Activated CD4-positive, alpha-beta T cell treated with anti-CD3 and anti-CD28 coated beads, Interleukin-2, amount 10 ng/mL, durations not matched to agents 24 days and 14 days (primary cell): ENCODE measurements around the gene APOE. TPM values are rescaled to one million over a fixed set of nuclear protein-coding genes. Genes with fewer than 3 reads are reported as not detected.

ENCODE experiments used
- DNase-seq: peaks from one replicate; pipeline ENCODE4 v3.0.0; 2022
- H3K27ac Mint-ChIP-seq: one replicate; pipeline ENCODE4 v1.8.0; 2022; ENCODE audit warnings: mild to moderate bottlenecking, mixed read lengths
- H3K27me3 Mint-ChIP-seq: one replicate; pipeline ENCODE4 v1.8.0; 2022; ENCODE audit warnings: mixed read lengths
- H3K36me3 Mint-ChIP-seq: one replicate; pipeline ENCODE4 v1.8.0; 2022; ENCODE audit warnings: low read depth, mild to moderate bottlenecking, mixed read lengths
- H3K4me1 Mint-ChIP-seq: one replicate; pipeline ENCODE4 v1.8.0; 2021; ENCODE audit warnings: mixed read lengths
- H3K4me3 Mint-ChIP-seq: one replicate; pipeline ENCODE4 v1.8.0; 2022; ENCODE audit warnings: mild to moderate bottlenecking, moderate library complexity, mixed read lengths
- H3K9me3 Mint-ChIP-seq: one replicate; pipeline ENCODE4 v1.8.0; 2021; ENCODE audit warnings: mixed read lengths
- intact Hi-C: fragments of 100-400 bp; cut with micrococcal nuclease; formaldehyde crosslinking; loops from one replicate; pipeline ENCODE4 v1.15.1; 2023
- total RNA-seq: library from RNA; stranded (reverse); gene quantifications from 2 replicates; pipeline ENCODE4 v1.2.3, GENCODE V29; 2022

The APOE gene
- total RNA-seq, 1 donor from 2014 or later = 1.1 TPM

DNA sequence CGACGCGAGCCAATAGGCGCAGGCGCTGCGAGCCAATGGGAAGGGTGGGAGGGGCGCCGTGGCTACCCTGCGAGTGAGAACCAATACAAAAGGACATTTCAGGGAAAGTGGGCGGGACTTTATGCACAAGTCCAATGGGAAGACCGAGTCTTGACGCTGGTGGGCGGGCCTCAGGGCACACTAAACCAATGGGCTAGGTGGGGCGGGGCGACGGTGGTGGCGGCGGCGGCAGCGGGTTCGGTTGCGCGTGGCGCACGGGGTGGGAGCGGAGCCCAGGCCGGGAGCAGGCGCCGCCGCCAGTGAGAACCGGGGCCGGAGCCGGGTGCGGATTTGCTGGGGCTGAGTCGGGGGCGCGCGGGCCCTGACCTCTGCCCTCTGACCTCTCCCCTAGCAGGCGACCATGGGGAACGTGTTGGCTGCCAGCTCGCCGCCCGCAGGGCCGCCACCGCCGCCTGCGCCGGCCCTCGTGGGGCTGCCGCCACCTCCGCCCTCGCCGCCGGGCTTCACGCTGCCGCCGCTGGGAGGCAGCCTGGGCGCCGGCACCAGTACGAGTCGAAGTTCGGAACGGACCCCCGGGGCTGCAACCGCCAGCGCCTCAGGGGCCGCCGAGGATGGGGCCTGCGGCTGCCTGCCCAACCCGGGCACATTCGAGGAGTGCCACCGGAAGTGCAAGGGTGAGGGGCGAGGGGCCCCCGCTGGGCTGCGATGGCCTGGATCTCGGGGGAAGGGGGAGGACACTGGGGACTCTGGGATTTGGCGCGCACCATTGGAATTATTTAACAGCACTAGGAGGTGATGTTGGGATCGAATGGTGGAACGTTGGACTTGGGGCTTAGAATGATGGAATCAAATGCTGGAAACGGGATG, 14.3 kb upstream of the APOE start, which contains the start of gene TOMM40:
TSS of gene TOMM40 (plus strand) at position 239 of the 867 bp plus-strand sequence. CDS start at position 401, 162 bp downstream.
- no peak for DNase-seq
- H3K9me3 Mint-ChIP-seq = peaks cover 4% of the 10 kb centered on the region
- peak within 1 kb of the TSS; percentile 97 for H3K27ac Mint-ChIP-seq
- H3K4me1 Mint-ChIP-seq = peaks cover 25% of the 10 kb centered on the region
- peak within 1 kb of the TSS; percentile 94 for H3K4me3 Mint-ChIP-seq
- intact Hi-C loops = loop anchor here (2.0 kb wide), 3 partner anchors 46 to 148 kb away; partner anchors contain the start of gene CLASRP
- H3K36me3 Mint-ChIP-seq = peaks cover 46% of the 10 kb centered on the region
- no peaks in the 10 kb centered on the region for H3K27me3 Mint-ChIP-seq

DNA sequence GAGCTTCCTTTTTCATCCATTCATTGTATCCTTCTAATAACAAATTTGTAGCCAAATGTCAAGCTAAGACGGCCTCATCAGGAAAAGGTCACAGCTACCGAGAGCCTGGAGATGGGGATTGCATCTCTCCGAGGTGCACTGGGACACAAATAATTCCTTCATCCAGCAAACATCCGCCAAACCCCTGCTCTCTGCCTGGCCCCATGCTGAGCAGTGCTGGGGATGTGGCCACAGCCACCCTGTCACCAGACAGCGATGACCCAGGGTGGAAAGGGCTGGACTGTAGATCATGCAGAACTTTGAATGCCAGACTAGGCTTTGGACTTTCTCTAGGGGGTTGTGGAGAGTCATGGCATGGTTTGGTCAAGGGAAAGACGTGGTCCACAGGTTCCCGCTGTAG, 12.7 kb upstream of the APOE start:
- H3K36me3 Mint-ChIP-seq = peaks cover 53% of the 10 kb centered on the region
- peaks cover 25% of the 10 kb centered on the region for H3K4me1 Mint-ChIP-seq
- peak overlapping the region; percentile 90 for H3K27ac Mint-ChIP-seq
- no peaks in the 10 kb centered on the region for H3K27me3 Mint-ChIP-seq
- H3K9me3 Mint-ChIP-seq = peaks cover 4% of the 10 kb centered on the region
- intact Hi-C loops = no loop called here
- no peak for DNase-seq
- H3K4me3 Mint-ChIP-seq = peak overlapping the region; percentile 94

DNA sequence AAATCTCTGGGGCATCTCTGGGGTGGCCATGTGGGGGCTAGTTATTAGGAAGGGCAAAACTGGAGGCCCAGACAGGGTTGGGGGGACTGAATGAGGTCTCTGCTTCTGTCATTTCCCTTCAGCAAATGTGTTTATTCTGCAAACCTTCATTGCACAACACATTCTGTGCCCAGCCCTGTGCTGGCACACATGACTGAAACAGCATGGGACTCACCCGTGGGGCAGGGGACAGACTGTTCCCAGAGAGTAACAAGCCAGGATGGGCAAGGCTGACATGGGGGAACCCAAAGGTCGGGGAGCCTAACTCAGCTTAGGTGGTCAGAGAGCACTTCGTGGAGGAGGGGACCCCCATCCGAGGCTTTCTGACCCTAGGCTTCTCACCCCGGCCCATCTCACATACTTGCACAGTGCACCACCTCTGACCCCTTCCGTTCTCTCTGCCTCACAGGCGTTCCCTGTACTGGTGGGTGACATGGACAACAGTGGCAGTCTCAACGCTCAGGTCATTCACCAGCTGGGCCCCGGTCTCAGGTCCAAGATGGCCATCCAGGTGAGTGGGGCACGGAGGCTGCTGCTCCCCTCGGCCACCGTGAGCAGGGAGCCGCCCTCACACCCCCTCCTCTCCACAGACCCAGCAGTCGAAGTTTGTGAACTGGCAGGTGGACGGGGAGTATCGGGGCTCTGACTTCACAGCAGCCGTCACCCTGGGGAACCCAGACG, 12.1 kb upstream of the APOE start:
- Mint-ChIP-seq H3K36me3 (peaks cover 56% of the 10 kb centered on the region), H3K9me3 (peaks cover 4% of the 10 kb centered on the region), H3K27ac (peak overlapping the region; percentile 5), H3K4me1 (peaks cover 25% of the 10 kb centered on the region), H3K27me3 (no peaks in the 10 kb centered on the region), H3K4me3 (peak overlapping the region; percentile 94)
- intact Hi-C loops = no loop called here
- DNase-seq = no peak

DNA sequence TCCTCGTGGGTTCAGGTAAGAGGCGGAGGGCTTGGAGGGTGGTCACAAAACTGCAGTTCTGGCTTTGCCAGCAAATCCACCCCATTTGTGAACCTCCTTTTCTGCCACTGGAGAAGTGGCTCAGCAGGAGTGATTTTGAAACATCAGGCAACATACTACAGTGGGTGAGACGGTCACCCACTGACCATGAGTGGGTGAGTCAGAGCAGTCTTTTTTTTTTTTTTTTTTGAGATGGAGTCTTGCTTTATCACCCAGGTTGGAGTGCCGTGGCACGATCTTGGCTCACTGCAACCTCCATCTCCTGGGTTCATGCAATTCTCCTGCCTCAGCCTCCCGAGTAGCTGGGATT, 11.6 kb upstream of the APOE start:
- intact Hi-C loops = no loop called here
- Mint-ChIP-seq H3K27ac (no peak overlapping the region), H3K4me3 (no peak overlapping the region), H3K9me3 (peaks cover 4% of the 10 kb centered on the region), H3K27me3 (no peaks in the 10 kb centered on the region), H3K36me3 (peaks cover 56% of the 10 kb centered on the region), H3K4me1 (peaks cover 23% of the 10 kb centered on the region)
- no peak for DNase-seq

DNA sequence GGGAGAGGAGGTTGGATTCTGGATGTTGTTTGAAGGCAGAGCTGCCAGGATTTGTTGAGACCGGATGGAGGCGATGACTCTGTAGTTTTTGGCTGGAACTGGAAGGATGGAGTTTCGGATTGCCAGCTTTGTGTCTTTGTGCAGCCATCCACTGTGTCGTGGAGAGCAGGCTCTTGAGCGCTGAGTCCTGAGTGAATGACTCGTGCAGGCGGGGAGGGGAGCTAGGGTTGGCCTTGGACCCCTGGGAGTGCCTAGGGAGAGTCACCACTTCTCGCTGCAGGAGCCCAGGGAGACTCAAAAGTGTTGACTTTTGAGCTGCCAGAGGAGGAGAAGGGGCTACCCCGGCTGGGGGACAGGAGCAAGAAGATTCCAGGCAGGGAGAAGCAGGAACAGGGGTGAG, 10.7 kb upstream of the APOE start:
- peaks cover 4% of the 10 kb centered on the region for H3K9me3 Mint-ChIP-seq
- peaks cover 22% of the 10 kb centered on the region for H3K4me1 Mint-ChIP-seq
- intact Hi-C loops = no loop called here
- no peak overlapping the region for H3K4me3 Mint-ChIP-seq
- H3K36me3 Mint-ChIP-seq = peaks cover 61% of the 10 kb centered on the region
- no peaks in the 10 kb centered on the region for H3K27me3 Mint-ChIP-seq
- H3K27ac Mint-ChIP-seq = no peak overlapping the region
- no peak for DNase-seq

DNA sequence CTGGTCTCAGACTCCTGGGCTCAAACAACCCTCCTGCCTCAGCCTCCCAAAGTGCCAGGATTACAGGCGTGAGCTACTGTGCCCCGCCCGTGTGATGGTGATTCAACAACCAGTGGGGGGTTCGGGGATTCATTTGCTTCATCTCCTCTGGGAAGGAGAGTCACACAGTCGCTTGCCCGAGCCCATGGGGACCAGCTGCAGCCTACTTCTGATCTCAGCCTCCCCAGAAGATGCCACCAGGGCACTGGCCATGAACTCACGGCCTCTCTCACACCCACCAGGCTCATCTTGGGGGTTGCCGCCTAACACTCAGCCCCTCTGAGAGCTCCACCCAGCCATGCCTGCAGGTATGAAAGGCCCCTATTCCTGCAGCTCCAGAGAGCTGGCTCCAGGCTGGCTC, 7.8 kb upstream of the APOE start:
- peaks cover 64% of the 10 kb centered on the region for H3K36me3 Mint-ChIP-seq
- DNase-seq = no peak
- no peaks in the 10 kb centered on the region for H3K27me3 Mint-ChIP-seq
- no peak overlapping the region for H3K27ac Mint-ChIP-seq
- intact Hi-C loops = no loop called here
- H3K4me1 Mint-ChIP-seq = peaks cover 5% of the 10 kb centered on the region
- H3K4me3 Mint-ChIP-seq = no peak overlapping the region
- H3K9me3 Mint-ChIP-seq = no peaks in the 10 kb centered on the region

DNA sequence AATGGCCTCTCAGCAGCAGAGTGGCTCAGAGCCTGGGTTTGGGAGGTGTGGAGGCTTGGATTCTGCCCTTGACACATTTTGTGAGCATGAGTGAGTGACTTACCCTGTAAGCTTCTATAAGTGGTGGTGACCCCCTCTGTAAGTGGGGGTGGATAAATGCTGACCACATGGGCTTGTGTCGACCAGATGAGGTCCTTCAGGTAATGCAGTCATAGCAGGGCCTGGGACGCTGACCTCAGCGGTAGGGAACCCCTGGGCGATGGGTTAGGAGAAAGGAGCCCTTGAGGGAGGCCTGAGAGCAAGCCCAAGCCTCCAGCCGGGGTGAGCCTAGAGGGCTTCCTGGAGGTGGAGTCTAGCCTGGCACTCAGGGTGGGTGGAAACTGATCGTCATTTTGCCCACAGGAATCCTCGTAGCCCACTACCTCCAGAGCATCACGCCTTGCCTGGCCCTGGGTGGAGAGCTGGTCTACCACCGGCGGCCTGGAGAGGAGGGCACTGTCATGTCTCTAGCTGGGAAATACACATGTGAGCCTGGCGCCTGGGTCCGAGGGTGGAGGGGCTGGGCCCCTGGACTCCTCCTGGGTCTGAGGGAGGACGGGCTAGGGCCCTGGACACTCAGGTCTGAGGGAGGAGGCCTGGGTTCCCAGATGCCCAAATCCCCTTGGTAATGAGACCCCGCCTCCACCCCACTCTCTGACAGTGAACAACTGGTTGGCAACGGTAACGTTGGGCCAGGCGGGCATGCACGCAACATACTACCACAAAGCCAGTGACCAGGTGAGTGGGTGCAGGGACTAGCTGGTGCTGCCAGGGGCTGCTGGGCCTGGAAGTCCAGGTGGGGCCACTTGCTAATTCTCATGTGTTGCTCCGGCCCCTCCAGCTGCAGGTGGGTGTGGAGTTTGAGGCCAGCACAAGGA, 5.0 kb upstream of the APOE start:
- Mint-ChIP-seq H3K27ac (no peak overlapping the region), H3K27me3 (peaks cover 2% of the 10 kb centered on the region), H3K4me3 (no peak overlapping the region), H3K9me3 (no peaks in the 10 kb centered on the region), H3K36me3 (peaks cover 51% of the 10 kb centered on the region), H3K4me1 (no peaks in the 10 kb centered on the region)
- intact Hi-C loops = no loop called here
- no peak for DNase-seq

DNA sequence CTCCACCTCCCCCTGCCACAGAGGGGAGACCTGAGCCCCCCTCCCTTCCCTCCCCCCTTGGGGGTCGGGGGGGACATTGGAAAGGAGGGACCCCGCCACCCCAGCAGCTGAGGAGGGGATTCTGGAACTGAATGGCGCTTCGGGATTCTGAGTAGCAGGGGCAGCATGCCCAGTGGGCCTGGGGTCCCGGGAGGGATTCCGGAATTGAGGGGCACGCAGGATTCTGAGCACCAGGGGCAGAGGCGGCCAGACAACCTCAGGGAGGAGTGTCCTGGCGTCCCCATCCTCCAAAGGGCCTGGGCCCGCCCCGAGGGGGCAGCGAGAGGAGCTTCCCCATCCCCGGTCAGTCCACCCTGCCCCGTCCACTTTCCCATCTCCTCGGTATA, 2.4 kb upstream of the APOE start:
- H3K36me3 Mint-ChIP-seq = peaks cover 34% of the 10 kb centered on the region
- H3K4me3 Mint-ChIP-seq = no peak overlapping the region
- H3K27me3 Mint-ChIP-seq = peaks cover 15% of the 10 kb centered on the region
- peaks cover 5% of the 10 kb centered on the region for H3K4me1 Mint-ChIP-seq
- no peak overlapping the region for H3K27ac Mint-ChIP-seq
- no peaks in the 10 kb centered on the region for H3K9me3 Mint-ChIP-seq
- DNase-seq = no peak
- intact Hi-C loops = loop anchor here (1.0 kb wide), 1 partner anchor 48 kb away; no protein-coding TSS in a partner anchor

DNA sequence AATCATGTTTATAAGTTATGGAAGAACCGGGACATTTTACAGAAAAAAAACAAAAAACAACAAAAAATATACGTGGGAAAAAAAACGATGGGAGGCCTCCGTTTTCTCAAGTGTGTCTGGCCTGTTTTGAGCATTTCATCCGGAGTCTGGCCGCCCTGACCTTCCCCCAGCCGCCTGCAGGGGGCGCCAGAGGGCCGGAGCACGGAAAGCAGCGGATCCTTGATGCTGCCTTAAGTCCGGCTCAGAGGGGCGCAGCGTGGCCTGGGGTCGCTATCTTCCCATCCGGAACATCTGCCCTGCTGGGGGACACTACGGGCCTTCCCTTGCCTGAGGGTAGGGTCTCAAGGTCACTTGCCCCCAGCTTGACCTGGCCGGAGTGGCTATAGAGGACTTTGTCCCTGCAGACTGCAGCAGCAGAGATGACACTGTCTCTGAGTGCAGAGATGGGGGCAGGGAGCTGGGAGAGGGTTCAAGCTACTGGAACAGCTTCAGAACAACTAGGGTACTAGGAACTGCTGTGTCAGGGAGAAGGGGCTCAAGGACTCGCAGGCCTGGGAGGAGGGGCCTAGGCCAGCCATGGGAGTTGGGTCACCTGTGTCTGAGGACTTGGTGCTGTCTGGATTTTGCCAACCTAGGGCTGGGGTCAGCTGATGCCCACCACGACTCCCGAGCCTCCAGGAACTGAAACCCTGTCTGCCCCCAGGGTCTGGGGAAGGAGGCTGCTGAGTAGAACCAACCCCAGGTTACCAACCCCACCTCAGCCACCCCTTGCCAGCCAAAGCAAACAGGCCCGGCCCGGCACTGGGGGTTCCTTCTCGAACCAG, 1.8 kb upstream of the APOE start:
- Mint-ChIP-seq H3K27me3 (peaks cover 15% of the 10 kb centered on the region), H3K4me1 (peaks cover 5% of the 10 kb centered on the region), H3K9me3 (no peaks in the 10 kb centered on the region), H3K4me3 (no peak overlapping the region), H3K27ac (no peak overlapping the region), H3K36me3 (peaks cover 33% of the 10 kb centered on the region)
- intact Hi-C loops = loop anchor here (1.0 kb wide), 1 partner anchor 47 kb away; no protein-coding TSS in a partner anchor
- DNase-seq = peak; percentile 93

DNA sequence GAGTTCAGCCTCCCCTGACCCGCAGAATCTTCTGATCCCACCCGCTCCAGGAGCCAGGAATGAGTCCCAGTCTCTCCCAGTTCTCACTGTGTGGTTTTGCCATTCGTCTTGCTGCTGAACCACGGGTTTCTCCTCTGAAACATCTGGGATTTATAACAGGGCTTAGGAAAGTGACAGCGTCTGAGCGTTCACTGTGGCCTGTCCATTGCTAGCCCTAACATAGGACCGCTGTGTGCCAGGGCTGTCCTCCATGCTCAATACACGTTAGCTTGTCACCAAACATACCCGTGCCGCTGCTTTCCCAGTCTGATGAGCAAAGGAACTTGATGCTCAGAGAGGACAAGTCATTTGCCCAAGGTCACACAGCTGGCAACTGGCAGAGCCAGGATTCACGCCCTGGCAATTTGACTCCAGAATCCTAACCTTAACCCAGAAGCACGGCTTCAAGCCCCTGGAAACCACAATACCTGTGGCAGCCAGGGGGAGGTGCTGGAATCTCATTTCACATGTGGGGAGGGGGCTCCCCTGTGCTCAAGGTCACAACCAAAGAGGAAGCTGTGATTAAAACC, 1.1 kb upstream of the APOE start:
- peaks cover 5% of the 10 kb centered on the region for H3K4me1 Mint-ChIP-seq
- peaks cover 15% of the 10 kb centered on the region for H3K27me3 Mint-ChIP-seq
- no peak overlapping the region for H3K4me3 Mint-ChIP-seq

DNA sequence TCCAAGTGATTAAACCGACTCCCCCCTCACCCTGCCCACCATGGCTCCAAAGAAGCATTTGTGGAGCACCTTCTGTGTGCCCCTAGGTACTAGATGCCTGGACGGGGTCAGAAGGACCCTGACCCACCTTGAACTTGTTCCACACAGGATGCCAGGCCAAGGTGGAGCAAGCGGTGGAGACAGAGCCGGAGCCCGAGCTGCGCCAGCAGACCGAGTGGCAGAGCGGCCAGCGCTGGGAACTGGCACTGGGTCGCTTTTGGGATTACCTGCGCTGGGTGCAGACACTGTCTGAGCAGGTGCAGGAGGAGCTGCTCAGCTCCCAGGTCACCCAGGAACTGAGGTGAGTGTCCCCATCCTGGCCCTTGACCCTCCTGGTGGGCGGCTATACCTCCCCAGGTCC, 2.0 kb downstream of the APOE start:
- H3K9me3 Mint-ChIP-seq = no peaks in the 10 kb centered on the region
- intact Hi-C loops = no loop called here
- H3K36me3 Mint-ChIP-seq = peaks cover 11% of the 10 kb centered on the region
- H3K27ac Mint-ChIP-seq = no peak overlapping the region
- H3K4me1 Mint-ChIP-seq = peaks cover 10% of the 10 kb centered on the region
- no peak overlapping the region for H3K4me3 Mint-ChIP-seq
- H3K27me3 Mint-ChIP-seq = peaks cover 23% of the 10 kb centered on the region
- DNase-seq = no peak

More for the DNA sequence above, 1.1 kb upstream of the APOE start:
- Mint-ChIP-seq H3K36me3 (peaks cover 31% of the 10 kb centered on the region), H3K27ac (no peak overlapping the region), H3K9me3 (no peaks in the 10 kb centered on the region)
- DNase-seq = no peak
- intact Hi-C loops = no loop called here

DNA sequence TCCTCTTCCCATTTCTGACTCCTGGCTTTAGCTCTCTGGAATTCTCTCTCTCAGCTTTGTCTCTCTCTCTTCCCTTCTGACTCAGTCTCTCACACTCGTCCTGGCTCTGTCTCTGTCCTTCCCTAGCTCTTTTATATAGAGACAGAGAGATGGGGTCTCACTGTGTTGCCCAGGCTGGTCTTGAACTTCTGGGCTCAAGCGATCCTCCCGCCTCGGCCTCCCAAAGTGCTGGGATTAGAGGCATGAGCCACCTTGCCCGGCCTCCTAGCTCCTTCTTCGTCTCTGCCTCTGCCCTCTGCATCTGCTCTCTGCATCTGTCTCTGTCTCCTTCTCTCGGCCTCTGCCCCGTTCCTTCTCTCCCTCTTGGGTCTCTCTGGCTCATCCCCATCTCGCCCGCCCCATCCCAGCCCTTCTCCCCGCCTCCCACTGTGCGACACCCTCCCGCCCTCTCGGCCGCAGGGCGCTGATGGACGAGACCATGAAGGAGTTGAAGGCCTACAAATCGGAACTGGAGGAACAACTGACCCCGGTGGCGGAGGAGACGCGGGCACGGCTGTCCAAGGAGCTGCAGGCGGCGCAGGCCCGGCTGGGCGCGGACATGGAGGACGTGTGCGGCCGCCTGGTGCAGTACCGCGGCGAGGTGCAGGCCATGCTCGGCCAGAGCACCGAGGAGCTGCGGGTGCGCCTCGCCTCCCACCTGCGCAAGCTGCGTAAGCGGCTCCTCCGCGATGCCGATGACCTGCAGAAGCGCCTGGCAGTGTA, 2.7 kb downstream of the APOE start:
- H3K36me3 Mint-ChIP-seq = peaks cover 7% of the 10 kb centered on the region
- H3K4me3 Mint-ChIP-seq = no peak overlapping the region
- no peak overlapping the region for H3K27ac Mint-ChIP-seq
- H3K9me3 Mint-ChIP-seq = no peaks in the 10 kb centered on the region
- peaks cover 24% of the 10 kb centered on the region for H3K27me3 Mint-ChIP-seq
- peaks cover 10% of the 10 kb centered on the region for H3K4me1 Mint-ChIP-seq
- DNase-seq = no peak
- intact Hi-C loops = no loop called here
